Activated CD4-positive, CD25-positive, alpha-beta regulatory T cell treated with anti-CD3 and anti-CD28 coated beads, Interleukin-2, amount 50 U/mL, for 72 hours (primary cell): ENCODE measurements around the gene JPH2.
"Not testable (repeated sequence)": the region's sequence is repeated elsewhere in the genome, so short reads cannot be mapped to it uniquely, and the experiment has no call there.

Experiments
- DNase-seq: peaks from one replicate; pipeline ENCODE4 v3.0.0; 2021

JPH2 gene

GRCh38 chr20:44153636-44154043 is 33.3 kb downstream of the JPH2 start:
- no peak for DNase-seq

GRCh38 chr20:44151621-44152416 is 35.2 kb downstream of the JPH2 start:
- no peak for DNase-seq

- no peak for DNase-seq
Observed at GRCh38 chr20:44146272-44146671, 40.7 kb downstream of the JPH2 start.

GRCh38 chr20:44145131-44145775 is 41.7 kb downstream of the JPH2 start:
- no peak for DNase-seq

GRCh38 chr20:44143936-44144335 is 43.1 kb downstream of the JPH2 start:
- DNase-seq = no peak

- no peak for DNase-seq
Observed at GRCh38 chr20:44142413-44142812, 44.6 kb downstream of the JPH2 start.

GRCh38 chr20:44141873-44142272 is 45.1 kb downstream of the JPH2 start:
- no peak for DNase-seq

GRCh38 chr20:44138867-44139266 is 48.1 kb downstream of the JPH2 start:
- DNase-seq = no peak

GRCh38 chr20:44137266-44137801 is 49.7 kb downstream of the JPH2 start:
- DNase-seq = no peak

GRCh38 chr20:44136579-44137265 is 50.3 kb downstream of the JPH2 start:
- no peak for DNase-seq

- DNase-seq = no peak
Observed at GRCh38 chr20:44135417-44136204, 51.4 kb downstream of the JPH2 start.

GRCh38 chr20:44135012-44135412 is 52.0 kb downstream of the JPH2 start:
- DNase-seq = no peak

GRCh38 chr20:44133424-44133823 is 53.6 kb downstream of the JPH2 start:
- DNase-seq = no peak

GRCh38 chr20:44131704-44132103 is 55.3 kb downstream of the JPH2 start:
- DNase-seq = no peak

GRCh38 chr20:44129911-44130718 is 56.9 kb downstream of the JPH2 start:
- DNase-seq = no peak

GRCh38 chr20:44129300-44129699 is 57.7 kb downstream of the JPH2 start:
- not testable (repeated sequence) for DNase-seq

GRCh38 chr20:44126445-44126844 is 60.5 kb downstream of the JPH2 start:
- no peak for DNase-seq

- no peak for DNase-seq
Observed at GRCh38 chr20:44125332-44126127, 61.5 kb downstream of the JPH2 start.

- DNase-seq = no peak
Observed at GRCh38 chr20:44123874-44124535, 63.0 kb downstream of the JPH2 start.

- DNase-seq = no peak
Observed at GRCh38 chr20:44123251-44123650, 63.7 kb downstream of the JPH2 start.
